Central memory CD4-positive, alpha-beta T cell (primary cell): ENCODE results near the gene SIX3.

ENCODE experiments used
- DNase-seq: peaks from one replicate; pipeline ENCODE4 v3.0.0; 2022

Gene SIX3

DNA sequence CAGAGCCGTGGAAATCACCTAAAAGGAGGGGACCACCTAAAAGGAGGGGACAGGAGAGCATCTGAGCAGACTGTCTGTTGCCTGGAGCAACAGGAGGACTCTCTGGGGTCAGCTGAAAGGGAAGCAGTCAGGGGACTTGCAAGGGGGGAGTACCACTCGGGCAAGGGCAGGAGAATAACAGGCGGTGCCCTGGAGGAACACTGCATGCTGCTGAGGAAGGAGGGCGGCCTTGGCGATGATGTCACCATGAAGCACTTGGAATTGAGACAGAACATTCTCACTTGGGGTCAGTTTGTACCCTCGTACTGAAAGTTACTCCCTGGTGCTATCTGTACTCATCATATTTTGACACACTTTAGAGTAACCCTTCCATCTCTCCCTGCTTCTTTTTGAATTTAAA lies 18.4 kb downstream of the SIX3 start:
- DNase-seq = no peak

DNA sequence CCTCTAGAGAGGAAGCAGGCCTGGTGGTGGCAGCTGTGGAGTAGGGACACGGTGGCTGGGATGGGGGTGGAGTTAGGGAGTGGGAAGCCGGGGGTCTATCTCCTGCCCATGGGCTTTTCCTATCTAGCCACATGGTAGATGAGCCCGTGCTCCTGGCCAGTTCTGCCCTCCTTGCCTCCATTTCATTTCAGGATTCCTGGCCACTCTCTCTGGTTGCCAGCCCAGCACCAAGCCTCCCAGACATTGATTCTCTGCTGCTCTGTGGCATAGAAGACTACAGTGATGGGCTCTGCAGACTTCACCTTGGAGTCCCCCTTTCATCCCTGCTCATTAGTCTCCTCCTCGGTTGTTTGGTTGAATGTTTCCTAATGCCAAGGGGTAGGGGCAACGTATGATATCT lies 19.4 kb downstream of the SIX3 start:
- DNase-seq = no peak

DNA sequence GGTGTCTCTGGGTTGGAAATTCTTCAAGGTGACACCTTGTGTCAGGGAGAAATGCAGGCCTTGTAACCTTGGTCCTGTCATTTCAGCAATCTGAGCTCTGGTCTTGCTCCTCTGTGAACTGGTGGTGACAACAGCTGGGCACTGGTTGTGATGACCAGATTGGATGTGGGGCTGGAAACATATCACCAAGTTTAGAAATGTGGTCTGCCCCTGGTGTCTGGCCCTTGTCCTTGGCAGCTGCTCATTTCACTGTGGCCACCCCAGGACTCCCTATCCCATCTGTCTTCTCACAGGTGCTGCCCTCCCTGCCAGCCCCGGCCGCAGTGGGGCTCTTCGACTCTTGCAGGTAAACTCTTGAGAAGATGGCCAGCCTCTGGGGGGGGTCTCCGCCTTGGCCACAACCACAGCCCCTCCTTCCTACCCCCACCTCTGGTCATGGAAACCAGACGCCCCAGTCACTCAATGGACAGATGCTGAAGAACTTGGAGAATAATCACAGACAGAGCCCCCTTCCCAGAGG lies 20.7 kb downstream of the SIX3 start:
- DNase-seq = no peak

DNA sequence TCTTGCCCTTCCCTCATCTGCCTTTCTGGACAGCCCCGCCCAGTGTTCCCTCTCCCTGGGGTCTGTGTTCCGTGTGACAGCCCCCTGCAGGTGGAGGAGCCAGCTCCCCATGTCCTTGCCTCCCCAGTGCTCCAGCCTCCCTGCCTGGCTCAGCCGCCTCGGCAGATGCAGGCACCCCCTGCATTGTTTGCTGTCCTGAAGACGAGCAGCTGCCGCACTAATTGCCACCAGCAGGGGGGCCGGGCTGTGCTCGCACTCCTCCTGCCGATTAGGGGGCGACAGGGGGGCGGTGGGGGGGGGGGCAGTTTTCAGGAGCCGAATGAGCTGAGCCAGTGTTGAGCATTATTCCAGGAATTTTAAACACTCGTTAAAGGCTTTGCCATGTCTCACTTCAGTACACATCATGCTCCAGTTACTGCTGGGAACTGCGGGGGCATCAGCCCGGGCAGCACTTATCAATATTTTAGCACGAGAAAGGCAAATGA lies 23.3 kb downstream of the SIX3 start:
- DNase-seq = no peak

DNA sequence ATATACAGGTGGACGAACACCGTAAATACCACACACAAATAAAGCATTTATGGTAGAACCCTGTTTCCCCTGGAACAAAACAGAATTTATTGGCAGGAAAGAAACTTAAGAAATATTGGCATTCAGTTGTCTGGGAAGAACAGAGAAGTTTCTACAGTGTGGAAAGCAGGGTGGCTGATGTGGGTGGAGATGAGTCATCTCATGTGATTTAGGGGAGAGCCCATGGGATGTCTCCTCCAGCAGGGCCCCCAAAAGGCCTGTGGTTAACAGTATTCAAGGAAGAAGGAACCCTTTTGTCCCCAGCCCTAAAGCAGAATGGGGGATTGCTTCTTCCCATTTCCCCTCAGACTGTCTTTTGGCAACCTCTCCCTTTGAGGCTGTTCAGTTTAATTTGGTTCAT lies 24.2 kb downstream of the SIX3 start:
- DNase-seq = no peak

DNA sequence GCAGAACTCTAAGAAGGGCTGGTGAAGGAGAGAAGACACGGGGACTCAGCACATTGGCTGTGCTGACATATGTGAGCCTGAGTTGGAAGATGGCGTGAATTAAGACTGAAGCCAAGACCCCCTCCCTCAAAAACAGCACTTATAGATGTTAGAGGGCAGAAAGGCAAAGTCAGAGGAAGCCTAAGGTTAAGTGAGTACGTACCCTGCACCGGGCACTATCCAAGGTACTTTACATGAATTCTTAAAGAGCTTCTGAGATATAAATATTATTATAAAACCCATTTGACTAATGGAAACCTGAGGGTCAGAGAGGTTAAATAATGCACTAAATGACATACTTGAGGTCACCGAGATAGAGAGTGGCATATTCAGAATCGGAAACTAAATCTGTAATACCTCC lies 25.6 kb downstream of the SIX3 start:
- DNase-seq = no peak

DNA sequence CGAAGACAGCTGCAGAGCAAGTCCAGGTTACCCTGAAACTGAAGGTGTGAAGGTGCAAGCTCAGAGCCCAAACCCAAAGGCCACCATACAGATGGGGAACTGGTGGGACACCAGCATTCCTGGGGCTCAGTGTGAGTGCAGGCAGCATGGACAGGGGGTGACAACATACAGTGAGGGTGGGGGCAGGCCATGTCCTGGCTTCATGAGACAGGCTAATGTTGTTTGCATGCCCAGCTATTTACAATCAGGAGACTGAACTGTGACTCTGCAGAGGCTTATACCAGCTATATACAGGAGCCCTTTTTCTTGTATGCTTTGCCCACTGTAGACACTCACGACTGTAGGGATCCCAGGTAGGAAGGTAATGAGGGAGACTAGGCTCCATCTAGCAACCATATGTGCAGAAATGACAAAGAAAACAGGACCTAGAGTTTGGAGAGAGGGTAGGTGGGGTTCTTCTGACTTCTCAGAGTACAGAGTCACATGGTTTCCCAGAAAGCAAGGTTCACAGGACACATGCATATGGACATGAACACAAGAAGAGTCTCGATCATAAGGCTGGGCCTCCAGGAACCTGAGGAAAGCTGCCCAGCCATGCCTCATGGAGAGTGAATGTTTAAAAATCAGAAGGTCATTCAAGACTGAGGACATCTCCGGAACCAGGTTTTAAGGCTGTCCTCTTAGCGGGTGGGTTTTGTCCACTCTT lies 26.4 kb downstream of the SIX3 start:
- DNase-seq = no peak

DNA sequence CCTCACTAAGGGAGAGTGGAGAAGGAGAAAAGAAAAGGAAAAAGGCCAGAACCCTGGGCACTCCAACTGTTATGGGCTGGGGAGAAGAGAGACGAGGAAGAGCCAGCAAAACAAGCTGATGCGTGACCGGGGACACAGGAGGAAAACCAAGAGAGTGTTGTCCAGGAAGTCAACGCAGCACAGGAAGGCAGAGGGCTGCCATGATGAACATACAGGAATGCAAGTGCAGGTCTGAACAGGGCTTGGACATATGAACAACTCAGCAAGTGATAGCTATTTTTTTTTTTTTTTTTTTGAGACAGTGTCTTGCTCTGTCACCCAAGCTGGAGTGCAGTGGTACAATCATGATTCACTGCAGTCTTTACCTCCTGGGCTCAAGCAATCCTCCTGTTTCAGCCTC lies 28.4 kb downstream of the SIX3 start:
- DNase-seq = no peak

DNA sequence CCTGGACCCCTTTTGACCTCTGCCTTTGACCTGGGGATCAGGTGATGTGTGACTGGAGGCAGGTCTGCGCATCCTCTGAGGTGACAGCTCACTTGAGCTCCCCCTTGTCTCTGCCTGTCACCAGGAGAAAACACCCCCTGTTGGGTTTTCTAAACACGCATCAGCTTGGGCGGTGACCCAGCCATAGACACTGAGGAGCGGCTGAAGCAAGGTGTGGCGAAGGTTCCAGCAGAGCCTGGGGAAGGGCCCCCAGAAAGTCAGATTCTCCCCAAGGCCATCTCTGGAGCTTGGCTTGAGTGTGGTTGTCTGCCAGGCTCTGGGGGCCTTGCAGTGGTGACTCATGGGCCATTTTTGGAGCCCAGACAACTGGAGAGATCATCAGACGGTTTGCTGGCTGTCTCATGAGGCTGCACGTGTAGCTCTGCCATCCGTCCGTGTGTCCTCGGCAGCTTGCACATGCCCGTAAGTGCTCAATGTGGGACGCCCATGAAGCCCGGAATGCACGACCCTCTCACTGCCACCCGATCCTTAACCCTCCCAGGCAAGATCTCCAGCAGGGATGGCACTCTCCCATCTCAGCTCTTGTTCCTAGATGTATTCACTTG lies 29.4 kb downstream of the SIX3 start:
- no peak for DNase-seq

DNA sequence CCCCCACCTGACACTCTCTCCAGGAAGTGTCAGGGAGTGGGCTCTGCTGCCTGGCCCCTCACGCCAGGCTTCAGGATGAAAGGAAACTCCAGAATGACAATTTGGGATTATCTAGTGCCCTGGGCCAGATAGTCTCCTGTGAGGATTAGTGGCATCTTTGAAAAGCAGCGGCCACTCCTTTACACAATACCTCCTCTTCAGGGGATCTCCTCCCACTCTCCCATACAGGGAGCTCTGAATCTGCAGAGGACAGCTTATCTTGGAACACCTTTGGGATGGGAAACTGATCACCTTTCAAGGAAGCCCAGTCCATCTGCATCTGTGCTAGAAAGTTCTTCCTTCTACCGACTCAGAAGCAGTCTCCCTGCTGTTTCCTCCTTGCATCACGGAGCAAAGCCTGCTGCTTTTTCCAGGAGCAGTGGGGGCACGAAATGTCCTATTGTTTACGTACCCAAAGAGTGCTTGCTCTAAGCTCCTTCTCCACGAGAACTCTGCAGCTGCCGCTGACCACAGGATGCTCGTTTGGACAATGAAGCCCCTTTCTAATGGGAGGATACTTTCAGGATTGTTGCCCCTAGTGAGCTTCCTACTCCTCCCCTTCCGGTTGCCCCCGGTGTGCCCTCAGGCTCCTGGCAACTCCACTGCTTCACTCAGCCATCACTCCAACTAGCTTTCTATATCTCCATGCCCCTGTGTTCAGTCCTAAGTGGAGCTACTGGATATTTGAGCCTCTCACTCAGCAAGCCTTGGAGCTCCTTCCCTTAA lies 31.5 kb downstream of the SIX3 start:
- no peak for DNase-seq

DNA sequence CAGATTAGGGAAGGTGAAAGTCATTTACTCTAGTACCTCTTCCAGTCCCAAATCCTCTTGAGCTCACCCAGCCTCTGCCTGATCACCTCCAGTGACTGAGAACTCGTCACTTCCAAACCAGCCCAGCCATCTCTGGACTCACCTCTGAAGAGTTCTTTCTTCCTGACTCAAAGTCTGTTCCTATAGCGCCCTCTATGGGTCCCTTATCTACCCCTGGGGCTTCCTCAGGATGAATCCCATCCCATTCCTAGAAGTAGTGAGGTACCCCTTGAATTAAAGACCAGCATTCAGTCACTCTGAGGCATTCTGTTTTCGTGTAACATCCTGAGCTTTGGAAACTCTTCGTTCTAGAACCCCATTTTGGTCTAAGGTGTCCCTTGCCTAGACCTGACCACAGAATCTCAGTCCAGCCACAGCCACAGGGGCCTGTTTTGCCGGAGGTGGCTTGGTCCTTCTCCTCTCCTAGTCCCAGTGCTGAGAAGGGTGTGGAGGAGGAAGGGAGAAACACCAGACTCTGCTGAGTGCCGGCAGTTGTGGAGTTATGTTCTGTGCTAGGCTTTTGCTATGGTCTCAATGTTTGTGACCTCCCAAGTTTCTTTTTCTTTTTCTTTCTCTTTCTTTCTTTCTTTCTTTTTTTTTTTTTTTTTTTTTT lies 32.7 kb downstream of the SIX3 start:
- DNase-seq = no peak

DNA sequence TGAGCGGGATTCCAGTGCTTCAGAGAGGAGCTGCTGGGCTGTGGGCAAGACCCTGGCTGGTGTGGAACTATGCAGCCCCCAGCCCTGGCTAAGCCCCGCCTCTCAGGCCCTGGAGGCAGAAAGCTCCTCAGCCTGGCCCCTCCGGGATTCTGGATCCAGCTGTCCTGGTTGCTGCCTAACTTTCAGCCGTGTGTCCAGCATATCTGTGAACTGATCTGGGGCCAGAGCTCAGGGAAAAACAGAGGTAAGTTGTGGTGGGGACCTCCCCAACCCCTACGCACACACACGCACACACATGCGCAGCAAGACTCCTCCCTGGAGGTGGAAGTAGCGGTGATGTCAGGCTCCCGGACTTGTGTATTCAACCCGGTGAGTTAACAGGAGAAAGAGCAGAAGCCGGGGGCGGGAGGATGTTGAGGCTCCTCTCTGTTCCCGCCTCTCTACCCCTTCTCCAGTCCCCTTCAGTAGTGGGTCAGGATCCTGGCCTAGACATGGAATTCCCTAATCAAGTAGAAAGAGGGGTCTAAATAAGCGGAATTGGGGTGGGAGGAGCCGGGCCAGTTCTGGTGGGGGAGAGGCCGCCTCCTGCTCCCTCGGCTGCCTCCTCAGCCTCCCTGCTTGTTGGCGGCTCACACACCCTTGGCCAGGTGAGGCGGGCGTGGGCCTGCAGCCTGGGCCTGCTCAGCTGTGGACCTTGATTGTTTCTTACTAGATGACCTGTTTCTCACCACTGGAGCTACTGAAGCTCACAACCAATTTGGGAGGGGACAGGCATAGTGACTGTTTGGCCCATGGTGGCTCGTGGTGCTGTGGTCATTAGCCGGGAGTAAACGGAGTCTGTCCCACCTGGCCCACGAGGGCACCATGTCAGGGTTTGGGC lies 34.3 kb downstream of the SIX3 start:
- no peak for DNase-seq

DNA sequence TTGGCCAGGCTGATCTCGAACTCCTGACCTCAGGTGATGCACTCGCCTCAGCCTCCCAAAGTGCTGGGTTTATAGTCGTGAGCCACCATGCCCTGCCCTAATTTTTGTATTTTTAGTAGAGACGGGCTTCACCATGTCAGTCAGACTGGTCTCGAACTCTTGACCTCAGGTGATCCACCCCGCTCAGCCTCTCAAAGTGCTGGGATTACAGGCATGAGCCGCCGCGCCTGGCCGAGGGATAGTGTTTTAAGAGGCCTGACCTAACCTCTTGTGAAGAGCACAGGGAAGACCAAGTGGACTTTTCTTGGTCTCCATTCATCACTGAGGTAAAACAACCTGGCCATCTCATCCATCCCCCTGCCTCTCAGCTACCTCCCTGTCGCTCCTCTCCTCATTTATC lies 38.1 kb downstream of the SIX3 start:
- DNase-seq = no peak

DNA sequence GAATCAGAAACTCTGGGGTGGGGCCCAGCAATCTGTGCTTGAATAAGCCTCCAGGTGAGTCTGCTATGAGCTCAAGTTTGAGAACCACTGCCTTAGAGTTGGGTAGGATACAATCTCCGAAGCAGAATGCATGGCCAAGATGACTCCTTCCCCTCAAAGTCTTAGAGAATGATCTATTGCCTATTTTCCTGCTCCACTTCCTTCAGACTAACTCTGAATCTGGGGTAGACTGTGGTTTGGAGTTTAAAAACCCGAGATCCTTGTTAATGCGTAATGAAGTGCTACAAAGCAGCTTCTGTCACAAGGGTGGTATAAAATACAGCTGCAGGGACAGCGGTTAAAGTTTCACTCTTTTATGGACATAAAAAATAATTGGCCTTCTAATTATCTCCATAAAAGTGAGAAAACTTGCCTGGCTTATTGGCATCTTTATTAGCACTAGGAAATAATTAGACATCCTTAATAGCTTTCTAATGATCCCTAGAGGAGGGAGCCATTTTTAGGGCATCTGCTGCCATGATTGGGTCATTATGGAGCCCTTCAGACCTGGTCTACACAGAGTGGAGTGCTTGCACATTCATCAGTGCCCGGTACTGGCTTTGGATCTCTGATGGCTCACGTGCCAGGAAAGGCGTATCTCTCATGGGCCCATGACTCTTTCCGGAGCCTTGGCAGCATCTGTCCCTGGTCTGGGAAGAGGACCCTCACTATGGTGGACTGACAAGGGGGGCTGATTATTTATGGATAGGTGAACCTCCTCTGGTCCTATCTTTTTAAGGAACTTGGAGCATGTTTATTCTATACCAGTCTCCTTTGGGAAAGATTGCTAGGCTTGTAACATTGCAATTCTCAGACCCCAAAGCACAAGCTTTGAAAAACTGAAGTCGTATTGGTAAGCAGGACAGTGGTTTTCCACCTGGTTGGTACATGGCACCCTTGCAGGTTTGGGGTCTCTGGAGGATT lies 39.5 kb downstream of the SIX3 start:
- DNase-seq = no peak

DNA sequence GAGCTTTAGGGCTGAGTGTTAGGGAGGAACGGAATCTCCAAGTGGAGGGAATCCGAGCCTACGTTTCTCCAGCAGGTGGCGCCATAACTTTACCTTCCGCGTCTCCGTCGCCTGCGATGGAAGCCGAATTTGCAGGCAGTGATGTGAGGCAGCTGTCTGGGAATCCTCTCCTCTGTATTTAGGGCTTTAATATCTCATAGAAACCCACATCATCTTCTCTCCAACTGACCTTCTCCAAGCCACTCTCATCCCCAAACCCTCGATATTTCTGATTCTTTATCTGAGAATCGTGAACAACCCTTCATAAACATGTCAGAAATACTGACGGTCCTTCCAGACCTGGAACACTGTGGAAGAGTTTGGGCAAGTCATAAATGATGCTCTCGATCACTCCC lies 40.2 kb downstream of the SIX3 start:
- peak; percentile 40 for DNase-seq

DNA sequence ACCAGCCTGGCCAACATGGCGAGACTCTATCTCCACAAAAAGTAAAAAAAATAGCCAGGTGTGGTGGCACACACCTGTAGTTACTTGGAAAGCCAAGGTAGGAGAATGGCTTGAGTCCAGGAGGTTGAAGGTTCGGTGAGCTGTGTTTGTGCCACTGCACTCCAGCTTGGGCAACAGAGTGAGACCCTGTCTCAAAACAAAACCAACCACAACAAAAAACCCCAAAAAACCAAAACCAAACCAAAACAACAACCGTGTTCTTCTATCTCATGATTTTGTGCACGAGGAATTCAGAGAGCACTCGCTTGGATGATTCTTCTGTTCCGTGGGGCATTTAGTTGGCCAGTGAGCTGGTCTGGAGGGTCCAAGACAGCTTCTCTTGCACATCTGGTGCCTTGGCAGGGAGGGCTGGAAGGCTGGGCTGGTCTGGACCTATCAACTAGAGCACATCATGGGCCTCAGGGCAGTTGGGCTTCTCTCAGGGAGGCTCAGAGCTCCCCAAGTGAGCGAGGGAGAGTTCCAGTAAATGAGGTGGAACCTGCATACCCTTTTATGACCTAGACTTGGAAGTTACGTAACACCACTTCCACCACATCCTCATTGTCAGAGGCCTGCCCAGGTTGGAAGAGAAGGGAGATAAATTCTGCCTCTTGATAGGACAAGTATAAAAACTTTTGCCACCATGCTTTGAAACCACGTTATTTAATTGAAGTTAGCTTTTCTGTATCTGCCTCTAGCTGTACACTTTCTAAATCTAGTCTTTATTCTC lies 42.5 kb downstream of the SIX3 start:
- DNase-seq = no peak

DNA sequence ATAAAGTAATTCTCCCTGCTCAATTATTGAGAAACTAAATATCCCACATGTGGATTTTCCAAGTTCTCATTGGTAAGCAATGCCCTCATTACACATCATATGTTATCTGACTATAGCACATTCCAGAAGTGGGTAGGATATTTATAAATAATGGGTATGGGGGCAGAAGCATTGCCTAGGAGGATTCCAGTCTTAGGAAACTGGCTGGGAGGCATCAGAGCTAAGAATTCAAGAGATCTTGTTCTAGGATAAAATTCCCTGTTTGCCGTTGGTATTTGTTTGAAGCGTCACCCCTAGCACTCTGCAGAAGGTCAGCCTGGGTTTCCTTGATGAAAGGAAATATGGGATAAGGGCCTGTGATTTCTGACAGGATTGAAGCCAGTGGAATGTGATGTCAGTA lies 47.7 kb downstream of the SIX3 start:
- DNase-seq = no peak

DNA sequence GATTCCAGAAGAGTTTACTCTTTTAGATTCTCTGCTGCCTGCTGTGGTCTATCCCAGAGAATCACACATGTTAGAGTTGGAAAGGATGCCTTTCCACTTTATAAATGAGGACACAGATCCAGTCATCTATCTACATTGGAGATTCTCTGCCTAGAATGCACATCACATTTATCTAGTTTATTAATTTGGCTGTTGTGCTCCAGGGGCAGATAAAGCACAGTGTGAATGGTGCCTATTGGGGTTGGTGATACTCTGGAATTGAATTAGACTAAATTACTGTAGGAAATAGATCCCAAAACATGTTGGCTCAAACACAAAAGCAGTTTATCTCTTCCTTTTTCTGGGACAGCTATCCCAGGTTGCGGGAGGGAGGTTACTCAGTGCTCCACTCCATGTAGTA lies 52.9 kb downstream of the SIX3 start:
- DNase-seq = no peak
